Stimulated activated memory B cell treated with anti-CD40 and anti-IgM and Interleukin-4, amounts not matched to agents 10 μg/mL and 1 μg/mL and 100 μg/mL, for 72 hours (primary cell): ENCODE measurements around the gene UBE2D4.
A peak's percentile ranks its signal among the peaks of the same experiment; 100 is the strongest.

ENCODE experiments used
- ATAC-seq: fragments of 150-1000 bp; cut with Tn5 transposase; 2 replicates; pipeline ENCODE4 v1.10.0; 2021
- H3K27ac Mint-ChIP-seq: one replicate; pipeline ENCODE4 v1.8.0; 2022; ENCODE audit warnings: mild to moderate bottlenecking, mixed read lengths
- H3K27me3 Mint-ChIP-seq: one replicate; pipeline ENCODE4 v1.8.0; 2022; ENCODE audit warnings: mixed read lengths
- H3K36me3 Mint-ChIP-seq: one replicate; pipeline ENCODE4 v1.8.0; 2022; ENCODE audit warnings: mixed read lengths
- H3K4me1 Mint-ChIP-seq: one replicate; pipeline ENCODE4 v1.8.0; 2022; ENCODE audit warnings: mixed read lengths
- H3K4me3 Mint-ChIP-seq: one replicate; pipeline ENCODE4 v1.8.0; 2022; ENCODE audit warnings: mild to moderate bottlenecking, moderate library complexity, mixed read lengths
- H3K9me3 Mint-ChIP-seq: one replicate; pipeline ENCODE4 v1.8.0; 2022; ENCODE audit warnings: mixed read lengths

UBE2D4 gene

DNA sequence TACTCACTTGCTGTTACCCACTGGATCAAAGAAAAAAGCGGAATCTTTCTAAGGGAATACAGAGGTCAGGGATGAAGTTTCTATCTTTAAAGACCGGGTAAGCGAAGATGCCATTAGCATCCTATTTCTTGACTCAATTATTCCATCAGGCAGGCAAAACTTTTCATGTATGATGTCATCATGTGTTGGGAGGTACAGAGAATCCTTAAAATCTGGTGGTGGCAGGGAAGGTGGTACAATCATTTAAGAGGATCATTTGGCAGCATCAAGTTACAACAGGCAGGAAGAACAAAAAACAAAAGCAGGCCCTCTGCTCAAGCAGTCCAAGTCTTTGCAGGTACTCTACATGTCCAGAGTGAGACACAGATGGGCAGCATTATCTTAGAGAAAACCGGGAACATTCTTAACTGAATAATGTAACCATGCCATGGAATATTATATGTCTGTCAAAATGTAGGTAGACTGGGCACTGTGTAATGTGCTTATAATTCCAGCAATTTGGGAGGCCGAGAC, 23.6 kb upstream of the UBE2D4 start:
- Mint-ChIP-seq H3K4me1 (peaks cover 37% of the 10 kb centered on the region), H3K27me3 (no peaks in the 10 kb centered on the region), H3K4me3 (no peak overlapping the region), H3K27ac (peak overlapping the region; percentile 60), H3K36me3 (peaks cover 5% of the 10 kb centered on the region), H3K9me3 (no peaks in the 10 kb centered on the region)
- no peak for ATAC-seq

DNA sequence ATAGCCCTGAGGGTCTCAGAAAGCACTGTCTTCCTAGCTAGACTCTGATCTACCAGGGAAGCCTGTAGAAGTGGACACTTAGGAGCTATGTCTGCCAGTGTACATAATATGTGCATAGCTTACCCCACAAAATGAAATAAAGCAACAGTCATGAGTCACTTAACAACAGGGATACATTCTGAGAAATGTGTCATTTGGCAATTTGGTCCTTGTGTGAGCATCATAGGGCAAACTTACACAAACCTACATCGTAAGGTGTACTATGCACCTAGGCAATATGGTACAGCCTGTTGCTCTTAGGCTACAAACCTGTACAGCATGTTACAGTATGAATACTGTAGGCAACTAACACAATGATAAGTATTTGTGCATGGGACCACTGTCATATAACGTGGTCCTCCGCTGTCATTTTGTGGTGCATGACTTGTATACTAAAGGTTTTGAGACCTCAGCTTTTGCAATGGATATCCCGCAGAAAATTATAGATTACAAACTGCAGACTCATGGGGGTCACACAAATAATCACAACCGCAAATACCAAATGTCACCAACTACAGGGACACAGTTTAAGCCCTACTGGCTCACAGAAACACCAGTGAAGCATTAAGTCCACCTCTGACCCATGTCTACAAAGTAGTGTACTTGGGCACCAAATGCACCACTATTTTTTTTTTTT, 21.6 kb upstream of the UBE2D4 start:
- no peak for ATAC-seq
- H3K27ac Mint-ChIP-seq = no peak overlapping the region

DNA sequence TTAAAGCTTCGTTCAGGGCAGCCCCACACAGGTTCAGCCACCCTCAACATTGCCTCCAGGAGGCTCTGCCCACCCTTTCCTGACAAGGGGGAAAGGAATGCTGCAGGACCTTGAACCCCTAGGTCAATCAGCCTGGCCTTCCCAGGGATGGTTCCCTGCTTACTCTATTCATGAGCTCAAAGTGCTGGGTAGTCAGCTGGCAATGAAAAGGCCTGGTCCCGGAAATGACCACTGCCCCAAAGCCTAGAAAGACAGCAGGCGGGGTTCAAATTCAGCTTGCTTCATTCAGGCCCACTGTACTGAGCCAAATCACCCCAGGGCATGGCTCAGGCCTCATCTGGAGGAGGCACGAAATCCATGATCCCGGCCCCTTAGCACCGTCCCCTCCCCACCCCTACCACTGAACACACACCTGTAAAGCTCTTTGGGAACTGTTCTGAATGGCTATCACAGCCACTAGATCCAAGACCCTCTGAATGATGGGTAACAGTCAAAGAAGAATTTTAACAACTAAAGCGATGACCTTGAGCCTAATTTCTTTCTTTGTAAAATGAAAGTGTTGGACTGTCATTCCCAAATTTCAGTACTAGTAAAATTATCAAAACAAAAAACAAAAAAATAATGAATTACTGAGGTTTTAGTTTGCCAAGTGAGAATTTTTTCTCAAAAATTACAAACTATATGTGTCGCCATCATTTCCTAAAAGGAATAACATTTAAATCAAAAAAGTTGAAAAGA, 20.9 kb upstream of the UBE2D4 start:
- no peaks in the 10 kb centered on the region for H3K27me3 Mint-ChIP-seq
- H3K4me1 Mint-ChIP-seq = peaks cover 37% of the 10 kb centered on the region
- H3K4me3 Mint-ChIP-seq = peak overlapping the region; percentile 93
- no peak for ATAC-seq
- peak overlapping the region; percentile 87 for H3K27ac Mint-ChIP-seq
- H3K36me3 Mint-ChIP-seq = peaks cover 5% of the 10 kb centered on the region
- H3K9me3 Mint-ChIP-seq = no peaks in the 10 kb centered on the region

More for the DNA sequence above, 21.6 kb upstream of the UBE2D4 start:
- Mint-ChIP-seq H3K4me1 (peaks cover 37% of the 10 kb centered on the region), H3K36me3 (peaks cover 5% of the 10 kb centered on the region), H3K4me3 (no peak overlapping the region), H3K27me3 (no peaks in the 10 kb centered on the region), H3K9me3 (no peaks in the 10 kb centered on the region)

DNA sequence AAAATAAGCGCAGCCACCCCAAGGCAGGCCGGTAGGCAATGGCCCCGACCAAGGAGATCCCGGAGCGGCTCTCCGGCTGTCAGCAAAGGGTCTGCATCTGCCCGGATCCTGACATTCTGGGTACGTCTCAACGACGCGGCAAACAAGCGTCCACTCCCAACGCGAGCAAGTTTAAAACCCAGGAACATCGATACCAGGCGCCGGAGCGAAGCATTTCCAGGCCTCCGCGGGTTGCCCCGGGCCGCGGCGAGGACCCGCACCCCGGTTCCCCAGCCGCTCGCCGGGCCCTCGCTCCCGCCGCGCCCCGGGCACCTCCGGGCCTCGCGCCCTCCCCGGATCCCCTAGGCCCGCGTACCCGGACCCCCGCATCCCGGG, 20.3 kb upstream of the UBE2D4 start:
- H3K27ac Mint-ChIP-seq = peak overlapping the region; percentile 87
- ATAC-seq = peak; percentile 65
- H3K4me3 Mint-ChIP-seq = peak overlapping the region; percentile 93
- peaks cover 37% of the 10 kb centered on the region for H3K4me1 Mint-ChIP-seq
- no peaks in the 10 kb centered on the region for H3K27me3 Mint-ChIP-seq
- no peaks in the 10 kb centered on the region for H3K9me3 Mint-ChIP-seq
- H3K36me3 Mint-ChIP-seq = peaks cover 5% of the 10 kb centered on the region

DNA sequence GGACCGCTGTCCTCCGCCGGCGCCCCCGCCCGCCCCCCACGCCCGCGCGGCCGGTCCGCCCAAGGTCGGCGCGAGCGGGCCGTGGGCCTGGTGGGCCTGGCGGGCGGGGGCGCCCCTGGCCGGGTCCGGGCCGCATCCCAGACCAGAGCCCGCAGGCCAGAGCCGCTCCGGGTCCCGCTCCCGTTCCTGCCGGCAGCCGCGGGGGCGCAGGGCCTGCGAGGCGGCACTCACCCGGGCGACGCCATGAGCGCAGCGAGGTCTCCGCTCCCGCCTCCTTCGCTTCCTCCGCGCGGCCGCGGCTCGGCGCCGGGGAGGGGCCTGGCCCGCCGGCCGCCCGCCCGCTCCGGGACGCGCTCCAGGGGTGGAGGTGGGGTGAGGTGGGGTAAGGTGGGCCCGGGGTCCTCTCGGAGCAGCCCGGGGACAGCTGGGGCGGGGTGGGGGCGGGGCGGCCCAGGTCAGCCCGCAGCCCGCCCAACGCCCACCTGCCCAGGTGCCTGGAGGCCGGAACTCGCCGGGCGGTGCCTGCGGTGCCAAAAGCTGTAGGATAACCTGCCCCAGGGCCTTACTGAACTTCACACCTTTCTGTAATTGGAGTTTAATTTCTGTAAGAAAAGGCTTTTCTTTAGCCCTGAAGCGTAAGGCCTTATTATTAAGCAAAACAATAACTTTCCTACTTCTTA, 19.8 kb upstream of the UBE2D4 start, which contains the start of gene URGCP:
Gene URGCP (minus strand): TSS at position 266 of the 680 bp plus-strand sequence. CDS start 21 bp downstream, at position 245.
- H3K27ac Mint-ChIP-seq = peak within 1 kb of the TSS; percentile 87
- no peaks in the 10 kb centered on the region for H3K27me3 Mint-ChIP-seq
- ATAC-seq = peak; percentile 91

DNA sequence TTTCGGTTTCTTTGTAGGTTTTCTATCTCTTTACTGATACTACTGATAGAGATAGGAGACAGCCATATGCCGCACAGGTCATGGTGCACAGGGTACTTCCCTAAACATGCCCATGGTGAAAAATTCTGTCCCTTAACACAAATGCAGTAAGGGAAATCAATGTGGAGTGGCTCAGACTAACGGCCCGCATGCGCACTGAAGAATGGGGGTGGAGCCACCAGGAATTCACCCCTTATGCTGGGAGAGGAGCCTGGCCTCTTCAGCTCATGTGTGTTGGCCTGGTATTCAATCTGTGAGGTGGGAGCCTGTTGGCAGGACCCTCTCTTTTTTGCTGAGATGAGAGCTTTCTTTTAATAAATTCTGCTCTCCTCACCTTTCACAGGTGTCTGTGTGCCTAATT, 11.4 kb upstream of the UBE2D4 start:
- Mint-ChIP-seq H3K27ac (no peak overlapping the region), H3K4me3 (no peak overlapping the region), H3K9me3 (no peaks in the 10 kb centered on the region), H3K36me3 (peaks cover 16% of the 10 kb centered on the region), H3K27me3 (no peaks in the 10 kb centered on the region), H3K4me1 (peaks cover 4% of the 10 kb centered on the region)
- ATAC-seq = no peak

More for the DNA sequence above, 19.8 kb upstream of the UBE2D4 start, which contains the start of gene URGCP:
- H3K4me1 Mint-ChIP-seq = peaks cover 35% of the 10 kb centered on the region
- H3K9me3 Mint-ChIP-seq = no peaks in the 10 kb centered on the region
- H3K4me3 Mint-ChIP-seq = peak within 1 kb of the TSS; percentile 93
- H3K36me3 Mint-ChIP-seq = peaks cover 5% of the 10 kb centered on the region

- Mint-ChIP-seq H3K27me3 (no peaks in the 10 kb centered on the region), H3K4me1 (peaks cover 6% of the 10 kb centered on the region), H3K27ac (no peak overlapping the region), H3K4me3 (no peak overlapping the region), H3K36me3 (peaks cover 18% of the 10 kb centered on the region), H3K9me3 (no peaks in the 10 kb centered on the region)
- ATAC-seq = no peak
Observed at GRCh38 chr7:43915907-43916306, 10.3 kb upstream of the UBE2D4 start.

DNA sequence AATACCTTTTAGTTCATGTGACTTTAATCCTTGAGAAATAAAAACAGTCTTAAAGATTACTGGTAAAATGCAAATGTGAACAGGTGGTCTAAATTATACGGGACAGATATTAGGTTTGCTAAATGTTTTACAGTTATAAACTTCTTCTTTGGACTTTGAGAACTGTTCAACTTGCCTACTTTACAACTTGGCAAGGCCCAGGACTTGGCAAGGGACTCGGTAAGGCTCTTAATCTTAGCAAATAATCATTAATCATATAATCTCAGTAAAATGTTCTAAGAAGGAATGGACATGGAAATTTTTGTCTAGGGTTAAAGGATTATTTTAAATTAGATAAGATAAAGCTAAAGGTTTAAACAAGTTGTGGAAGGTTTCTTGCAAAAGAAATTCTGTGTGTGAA, 4.8 kb upstream of the UBE2D4 start:
- no peaks in the 10 kb centered on the region for H3K27me3 Mint-ChIP-seq
- H3K4me1 Mint-ChIP-seq = peaks cover 23% of the 10 kb centered on the region
- ATAC-seq = no peak
- H3K27ac Mint-ChIP-seq = no peak overlapping the region
- H3K4me3 Mint-ChIP-seq = no peak overlapping the region
- H3K36me3 Mint-ChIP-seq = peaks cover 34% of the 10 kb centered on the region
- H3K9me3 Mint-ChIP-seq = no peaks in the 10 kb centered on the region

- Mint-ChIP-seq H3K27ac (no peak overlapping the region), H3K4me1 (peaks cover 36% of the 10 kb centered on the region), H3K36me3 (peaks cover 34% of the 10 kb centered on the region), H3K27me3 (no peaks in the 10 kb centered on the region), H3K4me3 (no peak overlapping the region), H3K9me3 (no peaks in the 10 kb centered on the region)
- ATAC-seq = no peak
Observed at GRCh38 chr7:43922726-43923125, 3.5 kb upstream of the UBE2D4 start.

DNA sequence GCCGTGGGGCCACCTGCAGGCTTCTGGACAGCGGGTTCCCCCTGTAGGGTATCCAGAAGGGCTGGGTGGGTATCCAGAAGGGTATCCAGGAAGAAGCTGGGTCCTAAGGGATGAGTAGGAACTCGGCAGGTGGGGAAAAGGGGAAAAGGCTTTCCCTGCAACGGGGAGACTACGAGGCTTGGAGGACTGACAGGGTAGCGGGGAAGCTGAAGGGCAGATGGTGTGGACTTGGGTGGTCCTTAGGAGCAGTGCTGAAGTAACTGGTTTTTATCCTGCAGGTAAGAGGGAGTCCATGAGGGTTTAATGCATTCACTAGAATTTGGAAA, 525 bp downstream of the UBE2D4 start:
- Mint-ChIP-seq H3K27ac (peak overlapping the region; percentile 87), H3K4me3 (peak overlapping the region; percentile 94), H3K4me1 (peaks cover 39% of the 10 kb centered on the region), H3K27me3 (no peaks in the 10 kb centered on the region), H3K9me3 (no peaks in the 10 kb centered on the region), H3K36me3 (peaks cover 22% of the 10 kb centered on the region)
- ATAC-seq = peak; percentile 11

GRCh38 chr7:43927810-43928209, 1.6 kb downstream of the UBE2D4 start:
- H3K27me3 Mint-ChIP-seq = no peaks in the 10 kb centered on the region
- H3K4me3 Mint-ChIP-seq = no peak overlapping the region
- peaks cover 18% of the 10 kb centered on the region for H3K36me3 Mint-ChIP-seq
- ATAC-seq = no peak
- H3K4me1 Mint-ChIP-seq = peaks cover 36% of the 10 kb centered on the region
- no peaks in the 10 kb centered on the region for H3K9me3 Mint-ChIP-seq
- H3K27ac Mint-ChIP-seq = peak overlapping the region; percentile 60

DNA sequence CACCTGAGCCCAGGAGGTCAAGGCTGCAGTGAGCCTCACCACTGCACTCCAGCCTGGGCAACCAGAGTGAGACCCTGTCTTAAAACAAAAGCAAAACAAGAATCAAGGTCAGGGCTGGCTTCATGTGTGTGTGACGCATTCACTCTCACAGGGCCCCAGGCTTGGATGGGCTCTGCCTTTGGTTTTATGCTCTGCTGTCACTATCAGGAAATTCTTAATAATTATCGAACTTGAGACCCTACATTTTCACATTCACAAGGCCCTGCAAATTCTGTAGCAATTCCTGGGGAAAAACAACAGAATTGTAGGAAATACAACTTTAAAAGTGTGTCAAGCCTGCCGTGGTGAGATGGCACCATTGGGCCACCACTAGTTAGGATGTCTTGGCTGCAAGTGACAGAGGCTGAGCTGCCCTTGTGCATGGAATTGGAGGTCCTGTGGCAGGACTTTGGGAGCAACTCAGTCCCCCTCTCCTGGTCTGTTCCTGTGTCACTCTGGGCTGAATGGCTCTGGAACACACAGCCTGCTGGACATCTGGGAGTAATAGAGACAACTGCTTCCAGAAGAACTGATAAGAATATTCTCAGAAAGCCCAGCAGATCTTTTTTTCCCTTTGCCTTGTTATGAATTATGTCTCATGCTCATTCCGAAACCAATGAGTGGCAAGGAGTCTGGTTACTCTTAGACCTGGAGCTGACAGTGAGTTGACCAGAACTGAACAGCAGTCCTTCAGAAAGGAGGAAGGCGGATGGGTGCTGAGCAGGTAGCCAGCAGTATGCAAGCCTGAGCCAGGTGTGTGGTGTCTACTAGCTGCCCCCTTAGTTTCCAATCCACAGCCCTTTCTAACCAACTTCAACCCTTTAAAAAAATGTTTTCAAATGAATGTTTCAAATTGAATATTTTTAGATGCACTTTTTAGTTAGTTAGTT, 3.6 kb downstream of the UBE2D4 start:
- Mint-ChIP-seq H3K27me3 (no peaks in the 10 kb centered on the region), H3K27ac (no peak overlapping the region), H3K36me3 (peaks cover 10% of the 10 kb centered on the region), H3K9me3 (no peaks in the 10 kb centered on the region), H3K4me3 (no peak overlapping the region), H3K4me1 (peaks cover 26% of the 10 kb centered on the region)
- no peak for ATAC-seq

DNA sequence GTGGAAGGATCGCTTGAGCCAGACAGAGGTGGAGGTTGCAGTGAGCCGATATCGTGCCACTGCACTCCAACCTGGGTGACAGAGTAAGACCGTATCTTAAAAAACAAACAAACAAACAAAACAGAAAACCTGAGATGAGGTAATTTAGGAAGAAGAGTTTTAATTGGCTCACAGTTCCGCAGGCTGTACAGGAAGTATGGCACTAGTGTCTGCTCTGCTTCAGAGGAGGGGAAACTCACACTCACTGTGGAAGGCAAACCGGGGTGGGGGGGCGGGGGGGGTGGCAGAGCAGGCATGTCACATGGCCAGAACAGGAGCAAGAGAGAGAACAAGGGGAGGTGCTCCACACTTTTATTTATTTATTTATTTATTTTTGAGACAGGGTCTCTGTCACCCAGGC, 5.1 kb downstream of the UBE2D4 start:
- Mint-ChIP-seq H3K9me3 (no peaks in the 10 kb centered on the region), H3K4me1 (peaks cover 22% of the 10 kb centered on the region), H3K27me3 (no peaks in the 10 kb centered on the region), H3K27ac (no peak overlapping the region), H3K4me3 (no peak overlapping the region), H3K36me3 (peaks cover 6% of the 10 kb centered on the region)
- ATAC-seq = no peak

DNA sequence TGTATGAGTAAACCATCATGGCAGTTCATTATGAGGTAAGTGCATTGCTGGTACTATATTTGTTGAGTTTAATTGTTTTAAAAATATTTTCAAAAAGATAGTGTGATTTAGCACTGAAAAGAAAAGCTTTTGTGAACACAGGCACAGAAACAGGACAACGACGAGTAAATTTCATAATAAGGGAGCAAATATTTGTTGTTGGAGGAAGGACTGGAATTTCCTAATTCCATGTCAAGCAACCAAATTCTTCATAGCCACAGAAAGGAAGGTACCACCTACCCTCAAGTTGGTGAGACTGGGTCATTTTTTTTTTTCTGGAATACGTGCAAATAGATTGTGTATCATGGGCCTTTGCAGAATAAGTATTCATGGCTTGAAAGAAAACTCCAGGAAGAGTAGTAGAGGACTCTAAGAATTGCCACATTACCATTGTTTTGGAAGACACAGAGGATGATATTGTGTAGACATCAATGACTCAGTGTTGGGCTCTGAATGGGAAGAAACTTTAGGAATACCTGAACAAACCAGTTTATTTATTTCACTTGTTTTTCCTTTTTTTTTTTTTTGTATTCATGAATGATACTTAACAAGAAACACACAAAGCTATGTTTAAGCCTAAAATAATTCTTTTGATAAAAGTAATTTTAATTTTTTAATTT, 7.8 kb downstream of the UBE2D4 start:
- no peak for ATAC-seq
- Mint-ChIP-seq H3K36me3 (no peaks in the 10 kb centered on the region), H3K27ac (no peak overlapping the region), H3K27me3 (no peaks in the 10 kb centered on the region), H3K9me3 (no peaks in the 10 kb centered on the region), H3K4me1 (no peaks in the 10 kb centered on the region), H3K4me3 (no peak overlapping the region)
